Activated T-cell treated with anti-CD3 and anti-CD28 coated beads, Interleukin-2, amount 50 U/mL, for 1 hour (primary cell): ENCODE results near the gene NCAPD3.

ENCODE experiments used
- DNase-seq: peaks from one replicate; pipeline ENCODE4 v3.0.0-alpha.2; 2020

NCAPD3 gene

GRCh38 chr11:134158023-134158422 is 65.7 kb downstream of the NCAPD3 start:
- no peak for DNase-seq

GRCh38 chr11:134157451-134157850 is 66.3 kb downstream of the NCAPD3 start:
- DNase-seq: no peak

GRCh38 chr11:134155946-134156865 is 67.6 kb downstream of the NCAPD3 start:
- no peak for DNase-seq

GRCh38 chr11:134155456-134155855 is 68.3 kb downstream of the NCAPD3 start:
- DNase-seq: no peak

GRCh38 chr11:134154441-134154840 is 69.3 kb downstream of the NCAPD3 start:
- no peak for DNase-seq

- DNase-seq: no peak
Measured at GRCh38 chr11:134153147-134153905, 70.4 kb downstream of the NCAPD3 start.

DNA sequence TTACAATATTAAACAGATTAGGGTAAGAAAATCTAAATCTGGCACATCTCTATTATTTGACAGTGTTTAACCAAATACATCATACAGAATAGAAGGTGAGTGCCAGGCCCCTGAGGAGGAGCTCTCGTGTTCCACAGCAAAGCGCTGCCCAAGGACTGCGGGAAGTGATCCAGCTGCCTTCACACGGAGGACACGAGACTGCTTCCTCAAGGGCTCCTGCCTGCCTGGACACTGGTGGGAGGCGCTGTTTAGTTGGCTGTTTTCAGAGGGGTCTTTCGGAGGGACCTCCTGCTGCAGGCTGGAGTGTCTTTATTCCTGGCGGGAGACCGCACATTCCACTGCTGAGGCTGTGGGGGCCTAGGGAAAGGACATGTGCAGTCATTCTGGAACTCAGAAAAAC is 71.1 kb downstream of the NCAPD3 start:
- DNase-seq: no peak

DNA sequence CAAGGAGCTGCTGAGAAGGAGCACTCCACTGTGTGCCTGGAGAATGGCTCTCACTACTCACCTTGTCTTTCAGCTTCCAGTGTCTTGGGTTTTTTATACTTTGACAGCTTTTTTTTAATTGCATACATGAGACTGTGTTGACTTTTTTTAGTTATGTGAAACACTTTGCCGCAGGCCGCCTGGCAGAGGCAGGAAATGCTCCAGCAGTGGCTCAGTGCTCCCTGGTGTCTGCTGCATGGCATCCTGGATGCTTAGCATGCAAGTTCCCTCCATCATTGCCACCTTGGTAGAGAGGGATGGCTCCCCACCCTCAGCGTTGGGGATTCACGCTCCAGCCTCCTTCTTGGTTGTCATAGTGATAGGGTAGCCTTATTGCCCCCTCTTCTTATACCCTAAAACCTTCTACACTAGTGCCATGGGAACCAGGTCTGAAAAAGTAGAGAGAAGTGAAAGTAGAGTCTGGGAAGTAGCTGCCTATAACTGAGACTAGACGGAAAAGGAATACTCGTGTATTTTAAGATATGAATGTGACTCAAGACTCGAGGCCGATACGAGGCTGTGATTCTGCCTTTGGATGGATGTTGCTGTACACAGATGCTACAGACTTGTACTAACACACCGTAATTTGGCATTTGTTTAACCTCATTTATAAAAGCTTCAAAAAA is 72.6 kb downstream of the NCAPD3 start:
- no peak for DNase-seq

GRCh38 chr11:134150195-134150903 is 73.4 kb downstream of the NCAPD3 start:
- DNase-seq: no peak

DNA sequence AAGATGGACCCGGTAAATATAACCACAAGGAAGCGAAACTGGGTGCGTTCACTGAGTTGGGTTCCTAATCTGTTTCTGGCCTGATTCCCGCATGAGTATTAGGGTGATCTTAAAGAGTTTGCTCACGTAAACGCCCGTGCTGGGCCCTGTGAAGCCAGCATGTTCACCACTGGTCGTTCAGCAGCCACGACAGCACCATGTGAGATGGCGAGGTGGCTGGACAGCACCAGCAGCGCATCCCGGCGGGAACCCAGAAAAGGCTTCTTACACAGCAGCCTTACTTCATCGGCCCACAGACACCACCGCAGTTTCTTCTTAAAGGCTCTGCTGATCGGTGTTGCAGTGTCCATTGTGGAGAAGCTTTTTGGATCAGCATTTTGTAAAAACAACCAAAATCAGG is 74.4 kb downstream of the NCAPD3 start:
- no peak for DNase-seq

DNA sequence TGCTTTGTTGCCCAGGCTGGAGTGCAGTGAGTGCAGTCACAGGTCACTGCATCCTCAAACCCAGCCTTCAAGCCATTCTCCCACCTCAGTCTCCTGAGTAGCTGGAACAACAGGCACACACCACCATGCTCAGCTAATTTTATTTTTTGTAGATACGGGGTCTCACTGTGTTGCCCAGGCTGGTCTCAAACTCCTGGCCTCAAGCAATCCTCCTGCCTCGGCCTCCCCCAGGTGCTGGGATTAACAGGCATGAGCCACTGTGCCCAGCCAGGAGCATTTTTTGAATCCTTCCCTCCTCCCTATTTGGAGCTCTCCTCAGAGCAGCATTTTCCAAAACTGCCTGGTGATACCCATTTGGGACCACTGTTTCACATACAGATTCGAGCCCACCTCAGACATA is 77.2 kb downstream of the NCAPD3 start:
- no peak for DNase-seq

- DNase-seq: no peak
Measured at GRCh38 chr11:134145715-134146114, 78.1 kb downstream of the NCAPD3 start.

- no peak for DNase-seq
Measured at GRCh38 chr11:134144744-134145143, 79.0 kb downstream of the NCAPD3 start.

DNA sequence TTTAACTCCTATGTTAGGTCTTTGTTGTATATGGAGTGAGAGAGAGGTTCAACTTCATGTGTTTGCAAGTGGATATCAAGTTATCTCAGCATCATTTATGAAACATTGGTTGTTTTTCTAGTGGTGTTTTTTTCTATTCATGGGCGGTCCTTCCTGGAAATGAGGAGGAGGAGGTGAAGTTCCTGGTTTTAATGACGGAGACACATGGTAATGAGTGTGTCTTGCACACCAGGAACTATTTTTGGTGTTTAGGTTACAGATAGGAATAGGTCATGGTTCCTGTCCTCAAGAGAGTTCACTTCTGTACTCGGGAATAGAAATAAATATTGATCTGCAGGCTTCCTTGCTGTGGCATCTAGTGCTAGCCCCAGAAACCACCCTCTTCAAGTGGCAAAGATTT is 80.0 kb downstream of the NCAPD3 start:
- DNase-seq: no peak

DNA sequence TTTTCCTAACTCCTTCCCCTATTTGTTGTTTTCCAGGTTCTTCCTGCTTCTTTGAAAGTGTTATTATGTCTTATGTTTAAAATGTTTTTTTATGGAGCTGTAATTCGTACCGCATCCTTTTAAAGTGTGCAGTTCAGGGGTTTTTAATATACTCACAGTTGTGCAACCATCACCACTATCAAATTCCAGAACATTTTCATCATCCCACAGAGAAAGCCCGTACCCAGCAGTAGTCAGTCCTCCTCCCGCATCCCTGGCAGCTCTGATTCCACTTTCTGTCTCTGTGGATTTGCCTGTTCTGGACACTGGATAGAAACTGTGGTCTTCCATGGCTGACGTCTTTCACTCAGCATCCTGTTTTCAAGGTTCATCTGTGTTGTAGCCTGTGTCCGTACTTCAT is 81.2 kb downstream of the NCAPD3 start:
- DNase-seq: no peak

- no peak for DNase-seq
Measured at GRCh38 chr11:134140961-134141490, 82.7 kb downstream of the NCAPD3 start.

DNA sequence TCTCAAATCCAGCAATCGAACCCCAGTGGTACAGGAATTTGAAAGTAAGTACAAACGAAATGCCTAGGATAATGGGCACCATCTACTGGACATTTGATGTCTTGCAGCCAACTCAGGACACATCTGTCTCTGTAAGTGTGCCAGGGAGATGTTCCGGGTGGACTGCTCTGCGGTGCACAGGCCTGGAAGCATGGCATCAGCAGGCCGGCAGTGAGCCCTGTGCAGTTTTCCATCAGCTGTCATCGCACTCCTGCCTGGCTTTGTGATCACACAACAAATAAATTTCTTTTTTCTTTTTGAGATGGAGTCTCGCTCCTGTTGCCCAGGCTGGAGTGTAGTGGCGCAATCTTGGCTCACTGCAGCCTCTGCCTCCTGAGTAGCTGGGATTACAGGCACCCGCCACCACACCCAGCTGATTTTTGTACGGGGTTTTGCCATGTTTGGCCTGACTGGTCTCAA is 83.9 kb downstream of the NCAPD3 start:
- no peak for DNase-seq

GRCh38 chr11:134139303-134139872 is 84.4 kb downstream of the NCAPD3 start:
- no peak for DNase-seq

DNA sequence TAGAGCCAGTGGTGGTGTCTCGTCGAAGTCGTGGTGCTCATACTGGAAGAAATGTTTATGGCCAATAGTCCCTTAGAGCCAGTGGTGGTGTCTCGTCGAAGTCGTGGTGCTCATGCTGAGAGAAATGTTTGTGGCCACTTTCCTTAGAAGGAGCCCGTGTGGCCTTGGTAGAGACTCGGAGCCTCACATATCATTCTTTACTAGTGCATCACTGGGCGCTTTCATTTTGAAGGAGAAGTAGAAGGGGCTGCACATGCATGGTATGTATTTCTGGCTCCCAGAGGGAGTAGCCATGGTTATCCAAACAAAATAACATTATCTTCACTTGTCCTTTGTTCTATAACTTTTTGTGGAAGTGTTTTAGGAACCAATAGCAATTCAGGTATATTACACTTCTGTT is 85.4 kb downstream of the NCAPD3 start:
- DNase-seq: no peak

GRCh38 chr11:134134167-134134566 is 89.6 kb downstream of the NCAPD3 start:
- no peak for DNase-seq

DNA sequence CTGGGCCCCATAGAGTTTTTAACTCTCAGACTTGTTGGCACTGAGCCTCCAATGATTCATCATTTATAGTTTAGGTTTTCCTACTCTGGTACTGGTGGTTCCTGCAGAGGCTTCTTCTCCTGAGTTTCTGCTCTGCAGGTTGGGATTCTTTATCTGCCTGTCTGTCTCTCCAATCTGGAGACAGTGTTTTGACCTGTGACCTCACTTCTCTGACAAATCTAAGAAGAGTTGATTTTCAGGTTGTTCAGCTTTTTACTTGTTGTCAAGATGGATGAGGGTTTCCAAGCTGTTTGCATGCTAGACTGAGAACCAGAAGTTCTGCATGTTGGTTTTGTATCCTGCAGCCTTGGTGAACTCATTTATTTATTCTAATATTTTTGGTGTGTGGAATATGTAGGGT is 91.0 kb downstream of the NCAPD3 start:
- DNase-seq: no peak

DNA sequence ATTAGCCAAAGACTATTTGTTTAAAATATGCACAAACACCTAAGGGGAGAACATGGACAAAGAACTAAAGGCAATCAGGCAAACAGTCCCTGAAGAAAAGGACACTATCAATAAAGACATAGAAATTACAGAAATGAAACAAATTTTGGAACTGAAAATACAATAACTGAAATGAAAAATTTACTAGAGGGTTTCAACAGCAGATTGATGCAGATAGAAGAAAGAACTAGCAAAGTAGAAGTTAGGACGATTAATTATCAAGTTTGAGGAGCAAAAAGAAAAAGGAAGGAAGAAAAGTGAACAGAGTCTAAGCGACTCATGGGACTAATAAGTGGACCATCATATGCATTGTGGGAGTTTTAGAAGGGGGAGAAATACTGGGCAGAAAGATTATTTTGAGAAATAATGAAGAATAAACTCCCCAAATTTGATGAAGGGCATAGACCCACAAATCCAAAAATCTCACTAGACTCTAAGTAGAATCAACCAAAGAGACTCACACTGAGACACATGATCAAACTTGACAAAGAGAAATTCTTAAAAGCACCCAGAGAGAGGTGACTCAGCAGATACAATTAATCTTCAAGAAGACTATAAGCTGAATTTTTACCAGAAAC is 92.0 kb downstream of the NCAPD3 start:
- DNase-seq: no peak
